Natural killer cell (primary cell): ENCODE data around the gene ORC1. TPM values are rescaled to one million over a fixed set of nuclear protein-coding genes. Genes with fewer than 3 reads are reported as not detected.

Experiments used
- ATAC-seq, 3 donors: fragments of 150-1000 bp in 2 of 3; fragments of 200-7000 bp in 1 of 3; cut with Tn5 transposase; 1 replicate in 1 of 3; 2 replicates in 2 of 3; pipeline ENCODE4 v1.10.0; 2021; ENCODE audit warnings: mild to moderate bottlenecking in 2 of 3, moderate library complexity in 2 of 3
- DNase-seq, 2 donors: peaks; one replicate each; pipeline versions ENCODE4 v3.0.0 to v3.0.0-alpha.2; 2013 to 2021; ENCODE audit warnings: mixed read lengths in 1 of 2
- H3K27ac ChIP-seq: one replicate; pipeline ENCODE4 v1.5.1; 2013; ENCODE audit warnings: mild to moderate bottlenecking, low read length
- H3K27me3 ChIP-seq: one replicate; pipeline ENCODE4 v1.6.1; 2013; ENCODE audit warnings: low read length; ENCODE audit not compliant: control insufficient read depth, insufficient read depth
- H3K36me3 ChIP-seq: one replicate; pipeline ENCODE4 v1.6.1; 2013; ENCODE audit warnings: low read length; ENCODE audit not compliant: control insufficient read depth, insufficient read depth
- H3K4me1 ChIP-seq: one replicate; pipeline ENCODE4 v1.6.1; 2013; ENCODE audit warnings: low read length; ENCODE audit not compliant: control insufficient read depth, insufficient read depth
- H3K4me3 ChIP-seq: one replicate; pipeline ENCODE4 v1.5.1; 2013; ENCODE audit warnings: low read length
- H3K9me3 ChIP-seq: one replicate; pipeline ENCODE4 v1.6.1; 2013; ENCODE audit warnings: low read length; ENCODE audit not compliant: control insufficient read depth, insufficient read depth
- H3K27ac Mint-ChIP-seq, 2 donors: one replicate each; pipeline ENCODE4 v1.8.0; 2022; ENCODE audit warnings: mild to moderate bottlenecking in 2 of 2, mixed read lengths in 2 of 2, moderate library complexity in 1 of 2
- H3K27me3 Mint-ChIP-seq, 2 donors: one replicate each; pipeline ENCODE4 v1.8.0; 2022; ENCODE audit warnings: low read depth in 2 of 2, mixed read lengths in 2 of 2
- H3K36me3 Mint-ChIP-seq: one replicate; pipeline ENCODE4 v1.8.0; 2022; ENCODE audit warnings: mixed read lengths
- H3K4me1 Mint-ChIP-seq, 2 donors: one replicate each; pipeline ENCODE4 v1.8.0; 2022; ENCODE audit warnings: mixed read lengths in 2 of 2
- H3K4me3 Mint-ChIP-seq: one replicate; pipeline ENCODE4 v1.8.0; 2022; ENCODE audit warnings: mild to moderate bottlenecking, moderate library complexity, mixed read lengths
- H3K9me3 Mint-ChIP-seq, 2 donors: one replicate each; pipeline ENCODE4 v1.8.0; 2022; ENCODE audit warnings: mixed read lengths in 2 of 2
- CTCF ChIP-seq: fragments of 200-600 bp; IDR thresholded peaks from one replicate; pipeline ENCODE4 v1.8.0; 2022; ENCODE audit warnings: antibody characterized with exemption
- WGBS: methylation state at CpG from one replicate; pipeline ENCODE4 v1.1.7; 2013; ENCODE audit warnings: missing lambda C conversion rate; ENCODE audit not compliant: insufficient coverage; 5-methylcytosine and 5-hydroxymethylcytosine counted together
- intact Hi-C: fragments of 100-400 bp; cut with micrococcal nuclease; formaldehyde crosslinking; loops from one replicate; pipeline ENCODE4 v1.14.2; 2022
- total RNA-seq, 4 donors: library from RNA; stranded (reverse); fragments of 120-200 nt in 1 of 4; gene quantifications; one replicate each; pipeline versions ENCODE4 v1.2.3 to v1.2.4, GENCODE V29; 2013 to 2022

ORC1 gene
- total RNA-seq, 3 donors from 2014 or later (not counting 1 experiment from before 2014, with no cell fraction given), result 1.9 to 2.6 (median 2.1) TPM

GRCh38 chr1:52403566-52404115, 582 bp downstream of the ORC1 start:
- DNase-seq (peak; percentile 33 to 80), ATAC-seq (peak; percentile 55 to 72 (median 60))
- Histone ChIP-seq H3K4me3 (peak overlapping the region; percentile 72), H3K9me3 (no peaks in the 10 kb centered on the region), H3K36me3 (peaks cover 12% of the 10 kb centered on the region), H3K27ac (peak overlapping the region; percentile 26), H3K27me3 (no peaks in the 10 kb centered on the region), H3K4me1 (peaks cover 10% of the 10 kb centered on the region)
- Mint-ChIP-seq H3K4me1 (peaks cover 34 to 44% of the 10 kb centered on the region in 2 donors), H3K4me3 (peak overlapping the region; percentile 100), H3K27ac (peak overlapping the region; percentile 95 to 98), H3K9me3 (no peaks in the 10 kb centered on the region), H3K36me3 (peaks cover 4% of the 10 kb centered on the region), H3K27me3 (no peaks in the 10 kb centered on the region)
- intact Hi-C loops, result loop anchor here (1.0 to 5.0 kb wide), 6 partner anchors 21 to 323 kb away; partner anchors contain the start of genes CC2D1B and ZYG11B
- WGBS, result 1% methylated on average over 15 of the region's 16 CpGs
- TF ChIP-seq CTCF, result no peak

GRCh38 chr1:52402860-52403240, 1.4 kb downstream of the ORC1 start:
- no CpG with 5 or more reads among the region's 3 CpGs for WGBS
- H3K4me3 Mint-ChIP-seq, result no peak overlapping the region
- no peak overlapping the region for H3K27ac ChIP-seq

GRCh38 chr1:52400131-52400530, 4.1 kb downstream of the ORC1 start:
- DNase-seq (no peak), ATAC-seq (no peak)
- H3K9me3 Mint-ChIP-seq, result no peaks in the 10 kb centered on the region
- no peaks in the 10 kb centered on the region for H3K36me3 ChIP-seq
- H3K27ac Mint-ChIP-seq, result no peak overlapping the region
- H3K27me3 Mint-ChIP-seq, result no peaks in the 10 kb centered on the region
- 100% methylated on average over 6 of the region's 6 CpGs for WGBS
- intact Hi-C loops, result loop anchor here (5.0 kb wide), 1 partner anchor 287 kb away; no protein-coding TSS in a partner anchor
- peaks cover 20% of the 10 kb centered on the region in 2 donors for H3K4me1 Mint-ChIP-seq
- H3K4me3 Mint-ChIP-seq, result no peak overlapping the region
- H3K36me3 Mint-ChIP-seq, result no peaks in the 10 kb centered on the region
- TF ChIP-seq CTCF, result no peak
- H3K4me3 ChIP-seq, result no peak overlapping the region
- H3K27me3 ChIP-seq, result no peaks in the 10 kb centered on the region
- peaks cover 6% of the 10 kb centered on the region for H3K4me1 ChIP-seq
- no peaks in the 10 kb centered on the region for H3K9me3 ChIP-seq
- H3K27ac ChIP-seq, result no peak overlapping the region

More at GRCh38 chr1:52402860-52403240, 1.4 kb downstream of the ORC1 start:
- no peaks in the 10 kb centered on the region for H3K9me3 ChIP-seq
- ATAC-seq (no peak), DNase-seq (no peak)
- Mint-ChIP-seq H3K9me3 (no peaks in the 10 kb centered on the region), H3K4me1 (peaks cover 34 to 40% of the 10 kb centered on the region in 2 donors), H3K27me3 (no peaks in the 10 kb centered on the region), H3K36me3 (no peaks in the 10 kb centered on the region), H3K27ac (peak overlapping the region; percentile 95 to 98)
- no peak overlapping the region for H3K4me3 ChIP-seq
- peaks cover 10% of the 10 kb centered on the region for H3K4me1 ChIP-seq
- no peak for TF ChIP-seq CTCF
- H3K36me3 ChIP-seq, result peaks cover 5% of the 10 kb centered on the region
- no peaks in the 10 kb centered on the region for H3K27me3 ChIP-seq
- intact Hi-C loops, result loop anchor here (5.0 kb wide), 1 partner anchor 284 kb away; no protein-coding TSS in a partner anchor

GRCh38 chr1:52399629-52400028, 4.6 kb downstream of the ORC1 start:
- TF ChIP-seq CTCF, result no peak
- H3K27me3 ChIP-seq, result no peaks in the 10 kb centered on the region
- H3K4me3 ChIP-seq, result no peak overlapping the region
- Mint-ChIP-seq H3K27ac (no peak overlapping the region), H3K4me3 (no peak overlapping the region), H3K9me3 (no peaks in the 10 kb centered on the region), H3K27me3 (no peaks in the 10 kb centered on the region), H3K36me3 (no peaks in the 10 kb centered on the region), H3K4me1 (peaks cover 15% of the 10 kb centered on the region in 2 donors)
- H3K27ac ChIP-seq, result no peak overlapping the region
- intact Hi-C loops, result loop anchor here (5.0 kb wide), 1 partner anchor 288 kb away; no protein-coding TSS in a partner anchor
- no peaks in the 10 kb centered on the region for H3K9me3 ChIP-seq
- peaks cover 6% of the 10 kb centered on the region for H3K4me1 ChIP-seq
- WGBS, result 100% methylated on average over 3 of the region's 3 CpGs
- no peaks in the 10 kb centered on the region for H3K36me3 ChIP-seq
- no peak for ATAC-seq
- no peak for DNase-seq
